Measurements from ENCODE around the gene PRR11. TPM values are rescaled to one million over a fixed set of nuclear protein-coding genes. Genes with fewer than 3 reads are reported as not detected.

Gene PRR11
- total RNA-seq, 1 experiment from 2014 or later = 77.2 TPM

DNA sequence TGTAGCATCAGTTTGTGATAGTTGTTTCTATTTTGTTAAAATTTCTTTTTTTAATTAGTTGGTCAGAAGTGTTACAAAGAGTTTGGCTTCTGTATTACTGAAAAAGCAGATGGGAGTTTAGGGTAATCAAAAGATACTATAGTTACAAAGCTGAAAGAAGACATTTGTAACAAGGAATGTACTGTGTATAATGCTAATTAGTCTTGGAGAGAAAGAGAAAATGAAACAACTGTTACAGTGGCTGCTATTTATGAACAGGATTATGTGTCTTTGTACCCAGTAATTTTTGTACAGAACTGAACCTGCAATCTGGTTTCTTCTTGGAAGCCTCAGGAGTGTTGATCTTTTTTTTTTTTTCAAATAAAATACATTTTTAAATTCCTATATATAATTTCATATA is 79.1 kb downstream of the PRR11 start:
- POLR2A ChIA-PET (ENCODE audit: unreplicated experiment) = no interaction called here
- Histone ChIP-seq H3K9ac (ENCODE audit: low read length) (no peak overlapping the region), H3F3A (ENCODE audit: low read length, unreplicated experiment) (no peaks in the 10 kb centered on the region), H3K36me3 (ENCODE audit: low read depth, low read length) (no peaks in the 10 kb centered on the region), H2AFZ (ENCODE audit: low read length) (no peak overlapping the region), H4K20me1 (ENCODE audit: low read length) (no peaks in the 10 kb centered on the region), H3K4me1 (ENCODE audit: insufficient read depth, low read length) (no peaks in the 10 kb centered on the region), H3K9me3 (ENCODE audit: low read length) (no peaks in the 10 kb centered on the region), H3K27ac (ENCODE audit: low read length) (no peak overlapping the region), H3K27me3 (ENCODE audit: low read length) (no peaks in the 10 kb centered on the region), H3K9me2 (replicated peaks; ENCODE audit: low read length) (no peaks in the 10 kb centered on the region), H3K4me3 (ENCODE audit: low read length) (no peak overlapping the region), H3K79me2 (ENCODE audit: low read length) (no peaks in the 10 kb centered on the region), H3K4me2 (ENCODE audit: low read length) (no peak overlapping the region)
- no peak for DNase-seq
- BruUV-seq (replicated peaks) = no TSS peak
- intact Hi-C loops (cut with micrococcal nuclease) = no loop called here
- CTCF ChIA-PET = no interaction called here
- TF ChIP-seq EZH2phosphoT487 (IDR thresholded peaks at IDR 0.05; ENCODE audit: borderline replicate concordance, low read length) (no peak), EZH2 (IDR thresholded peaks at IDR 0.05; ENCODE audit: low read length, unreplicated experiment) (no peak)
- TF ChIP-seq, protein P1, sequence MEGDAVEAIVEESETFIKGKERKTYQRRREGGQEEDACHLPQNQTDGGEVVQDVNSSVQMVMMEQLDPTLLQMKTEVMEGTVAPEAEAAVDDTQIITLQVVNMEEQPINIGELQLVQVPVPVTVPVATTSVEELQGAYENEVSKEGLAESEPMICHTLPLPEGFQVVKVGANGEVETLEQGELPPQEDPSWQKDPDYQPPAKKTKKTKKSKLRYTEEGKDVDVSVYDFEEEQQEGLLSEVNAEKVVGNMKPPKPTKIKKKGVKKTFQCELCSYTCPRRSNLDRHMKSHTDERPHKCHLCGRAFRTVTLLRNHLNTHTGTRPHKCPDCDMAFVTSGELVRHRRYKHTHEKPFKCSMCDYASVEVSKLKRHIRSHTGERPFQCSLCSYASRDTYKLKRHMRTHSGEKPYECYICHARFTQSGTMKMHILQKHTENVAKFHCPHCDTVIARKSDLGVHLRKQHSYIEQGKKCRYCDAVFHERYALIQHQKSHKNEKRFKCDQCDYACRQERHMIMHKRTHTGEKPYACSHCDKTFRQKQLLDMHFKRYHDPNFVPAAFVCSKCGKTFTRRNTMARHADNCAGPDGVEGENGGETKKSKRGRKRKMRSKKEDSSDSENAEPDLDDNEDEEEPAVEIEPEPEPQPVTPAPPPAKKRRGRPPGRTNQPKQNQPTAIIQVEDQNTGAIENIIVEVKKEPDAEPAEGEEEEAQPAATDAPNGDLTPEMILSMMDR (conservative IDR thresholded peaks at IDR 0.05; ENCODE audit: low read depth, low read length) = no peak
- ATAC-seq = no peak

DNA sequence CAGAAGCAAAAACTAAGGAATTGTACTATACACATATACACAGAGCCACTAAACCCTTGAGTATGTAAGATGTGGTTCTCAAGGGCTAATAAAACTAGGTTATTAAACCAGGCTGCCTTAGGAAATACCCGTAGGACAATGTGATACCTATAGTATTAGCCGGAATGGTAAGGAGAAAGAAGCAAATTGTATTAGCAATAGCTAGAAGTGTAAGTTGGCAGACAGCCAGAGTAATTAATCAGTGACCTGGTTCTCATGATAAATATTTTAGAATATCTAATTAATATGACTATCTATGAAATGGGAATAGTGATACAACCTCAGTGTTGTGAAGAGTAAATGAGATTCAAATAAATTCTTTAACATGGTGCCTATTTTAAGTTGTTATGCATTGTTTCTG is 83.4 kb downstream of the PRR11 start:
- H3K9ac ChIP-seq (ENCODE audit: low read length) = no peak overlapping the region
- BruUV-seq (replicated peaks) = no TSS peak
- H3K9me3 ChIP-seq (ENCODE audit: low read length) = no peaks in the 10 kb centered on the region
- no peaks in the 10 kb centered on the region for H3K4me1 ChIP-seq (ENCODE audit: insufficient read depth, low read length)
- H3F3A ChIP-seq (ENCODE audit: low read length, unreplicated experiment) = no peaks in the 10 kb centered on the region
- ChIA-PET POLR2A (ENCODE audit: unreplicated experiment) (interaction anchor here (0.6 kb wide), 1 partner anchor 10 kb away, joined by 3 read pairs; no protein-coding TSS in a partner anchor), CTCF (interaction anchor here (0.6 kb wide), 1 partner anchor 30 kb away, joined by 3 read pairs; no protein-coding TSS in a partner anchor)
- TF ChIP-seq, protein P1 (conservative IDR thresholded peaks at IDR 0.05; ENCODE audit: low read depth, low read length) = no peak
- TF ChIP-seq EZH2 (IDR thresholded peaks at IDR 0.05; ENCODE audit: low read length, unreplicated experiment) (no peak), EZH2phosphoT487 (IDR thresholded peaks at IDR 0.05; ENCODE audit: borderline replicate concordance, low read length) (no peak)
- intact Hi-C loops (cut with micrococcal nuclease) = no loop called here
- no peaks in the 10 kb centered on the region for H3K79me2 ChIP-seq (ENCODE audit: low read length)
- H4K20me1 ChIP-seq (ENCODE audit: low read length) = no peaks in the 10 kb centered on the region
- no peak for DNase-seq
- no peak overlapping the region for H2AFZ ChIP-seq (ENCODE audit: low read length)
- no peak for ATAC-seq
- no peaks in the 10 kb centered on the region for H3K9me2 ChIP-seq (replicated peaks; ENCODE audit: low read length)
- H3K4me3 ChIP-seq (ENCODE audit: low read length) = no peak overlapping the region
- no peak overlapping the region for H3K27ac ChIP-seq (ENCODE audit: low read length)
- H3K4me2 ChIP-seq (ENCODE audit: low read length) = no peak overlapping the region
- no peaks in the 10 kb centered on the region for H3K27me3 ChIP-seq (ENCODE audit: low read length)
- no peaks in the 10 kb centered on the region for H3K36me3 ChIP-seq (ENCODE audit: low read depth, low read length)

DNA sequence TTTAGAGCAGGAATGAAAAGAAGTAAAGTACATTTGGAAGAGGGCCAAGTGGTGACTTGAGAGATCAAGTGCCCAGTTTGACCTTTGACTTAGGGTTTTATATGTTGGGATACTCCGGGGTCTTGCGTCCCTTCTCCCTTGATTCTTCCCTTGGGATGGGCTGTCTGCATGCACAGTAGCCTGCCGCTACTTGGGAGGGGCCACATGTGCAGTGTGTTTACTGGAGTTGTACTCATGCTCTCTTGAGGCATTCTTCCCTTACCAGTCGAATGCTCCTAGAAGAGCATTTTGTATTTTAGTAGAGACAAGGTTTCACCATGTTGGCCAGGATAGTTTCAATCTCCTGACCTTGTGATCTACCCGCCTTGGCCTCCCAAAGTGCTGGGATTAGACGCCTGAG is 88.5 kb downstream of the PRR11 start:
- H3K9me3 ChIP-seq (ENCODE audit: low read length) = no peaks in the 10 kb centered on the region
- TF ChIP-seq EZH2 (IDR thresholded peaks at IDR 0.05; ENCODE audit: low read length, unreplicated experiment) = no peak
- TF ChIP-seq, protein P1 (conservative IDR thresholded peaks at IDR 0.05; ENCODE audit: low read depth, low read length) = no peak
- no peak for TF ChIP-seq EZH2phosphoT487 (IDR thresholded peaks at IDR 0.05; ENCODE audit: borderline replicate concordance, low read length)
- H3K4me3 ChIP-seq (ENCODE audit: low read length) = no peak overlapping the region
- no peak overlapping the region for H3K4me2 ChIP-seq (ENCODE audit: low read length)
- BruUV-seq (replicated peaks) = no TSS peak
- no peak for DNase-seq
- H3K36me3 ChIP-seq (ENCODE audit: low read depth, low read length) = no peaks in the 10 kb centered on the region
- no peaks in the 10 kb centered on the region for H3K9me2 ChIP-seq (replicated peaks; ENCODE audit: low read length)
- H3K9ac ChIP-seq (ENCODE audit: low read length) = no peak overlapping the region
- no peaks in the 10 kb centered on the region for H3F3A ChIP-seq (ENCODE audit: low read length, unreplicated experiment)
- H2AFZ ChIP-seq (ENCODE audit: low read length) = no peak overlapping the region
- ChIA-PET CTCF (no interaction called here), POLR2A (ENCODE audit: unreplicated experiment) (no interaction called here)
- H3K27me3 ChIP-seq (ENCODE audit: low read length) = no peaks in the 10 kb centered on the region
- H3K79me2 ChIP-seq (ENCODE audit: low read length) = no peaks in the 10 kb centered on the region
- intact Hi-C loops (cut with micrococcal nuclease) = no loop called here
- no peaks in the 10 kb centered on the region for H4K20me1 ChIP-seq (ENCODE audit: low read length)
- no peak overlapping the region for H3K27ac ChIP-seq (ENCODE audit: low read length)
- no peaks in the 10 kb centered on the region for H3K4me1 ChIP-seq (ENCODE audit: insufficient read depth, low read length)
- no peak for ATAC-seq

Small RNAs within 50 kb of the gene (microRNA-seq; reads per million reads assigned to microRNA genes)
- gene MIR301A (ENCODE audit: unreplicated experiment) (2,542 reads per million, percentile 88 among the genes with 10 or more reads in this experiment), gene MIR454 (ENCODE audit: unreplicated experiment) (2,967 reads per million, percentile 89 among the genes with 10 or more reads in this experiment)

Other genes starting within 250 kb of the PRR11 start
- 35.1 and 42.0 TPM in 2 replicates for gene TRIM37, start 48.9 kb upstream of the PRR11 start, total RNA-seq (2014; rRNA removed)
- gene SKA2, start 560 bp upstream of the PRR11 start, total RNA-seq (2014; rRNA removed) = 143 and 155 TPM in 2 replicates
- 28.5 and 31.8 TPM in 2 replicates for gene SMG8, start 54.3 kb downstream of the PRR11 start, total RNA-seq (2014; rRNA removed)
- 1.2 and 1.5 TPM in 2 replicates for gene GDPD1, start 64.8 kb downstream of the PRR11 start, total RNA-seq (2014; rRNA removed)
- 0.47 and 1.1 TPM in 2 replicates for gene YPEL2, start 175.9 kb downstream of the PRR11 start, total RNA-seq (2014; rRNA removed)

Data from PC-3 (cell line).